ENCODE measurements around the gene NDUFS2. TPM values are rescaled to one million over a fixed set of nuclear protein-coding genes. Genes with fewer than 3 reads are reported as not detected.

NDUFS2 gene
- total RNA-seq, 1 donor from 2014 or later: 66.3 TPM

DNA sequence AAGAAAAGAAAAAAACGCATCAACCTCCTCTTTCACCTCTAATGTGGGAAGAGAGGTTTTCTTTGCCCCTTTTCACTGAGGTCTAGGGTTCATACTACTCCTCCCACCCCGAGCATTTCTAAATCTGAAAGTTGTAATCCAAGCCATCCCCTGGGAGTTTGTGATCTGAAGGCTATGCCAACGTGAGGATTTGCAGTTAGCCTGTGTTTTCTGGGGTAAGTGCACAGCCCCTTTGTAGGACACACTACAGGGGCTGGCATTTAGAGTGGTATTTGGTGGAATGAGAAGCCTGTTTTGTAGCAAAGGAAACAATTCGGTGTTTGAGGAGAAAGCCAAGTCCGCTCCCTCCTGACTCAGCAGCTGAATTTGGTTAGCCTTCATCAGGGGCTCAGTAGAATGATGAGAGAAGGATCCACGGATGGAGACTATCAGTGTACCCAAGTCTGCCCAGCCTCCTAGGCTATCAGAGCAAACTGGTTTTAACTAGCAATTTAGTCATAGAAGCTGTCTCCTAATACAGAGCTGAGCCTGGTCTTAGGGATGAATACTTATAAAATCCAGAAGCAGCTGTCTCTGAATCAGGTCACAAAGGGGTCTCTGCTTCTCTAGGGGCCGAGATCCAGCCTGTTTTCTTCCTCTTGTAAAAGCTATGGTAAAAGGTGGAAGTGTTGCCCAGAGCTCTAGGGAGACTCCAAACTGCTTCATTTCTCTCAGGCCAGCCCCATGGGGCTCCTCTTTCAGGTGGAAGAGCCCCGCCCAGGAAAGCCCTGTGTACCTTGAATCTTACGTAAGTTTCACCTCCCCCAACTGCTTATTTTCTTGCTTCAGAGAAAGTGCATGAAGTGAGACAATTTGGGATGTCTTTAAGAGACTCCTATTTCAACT is 58.5 kb downstream of the NDUFS2 start:
- H3K4me1 ChIP-seq: peaks cover 7% of the 10 kb centered on the region
- ATAC-seq: peak; percentile 40 to 54
- intact Hi-C loops (cut with DNase I): no loop called here
- TF ChIP-seq, protein P1, sequence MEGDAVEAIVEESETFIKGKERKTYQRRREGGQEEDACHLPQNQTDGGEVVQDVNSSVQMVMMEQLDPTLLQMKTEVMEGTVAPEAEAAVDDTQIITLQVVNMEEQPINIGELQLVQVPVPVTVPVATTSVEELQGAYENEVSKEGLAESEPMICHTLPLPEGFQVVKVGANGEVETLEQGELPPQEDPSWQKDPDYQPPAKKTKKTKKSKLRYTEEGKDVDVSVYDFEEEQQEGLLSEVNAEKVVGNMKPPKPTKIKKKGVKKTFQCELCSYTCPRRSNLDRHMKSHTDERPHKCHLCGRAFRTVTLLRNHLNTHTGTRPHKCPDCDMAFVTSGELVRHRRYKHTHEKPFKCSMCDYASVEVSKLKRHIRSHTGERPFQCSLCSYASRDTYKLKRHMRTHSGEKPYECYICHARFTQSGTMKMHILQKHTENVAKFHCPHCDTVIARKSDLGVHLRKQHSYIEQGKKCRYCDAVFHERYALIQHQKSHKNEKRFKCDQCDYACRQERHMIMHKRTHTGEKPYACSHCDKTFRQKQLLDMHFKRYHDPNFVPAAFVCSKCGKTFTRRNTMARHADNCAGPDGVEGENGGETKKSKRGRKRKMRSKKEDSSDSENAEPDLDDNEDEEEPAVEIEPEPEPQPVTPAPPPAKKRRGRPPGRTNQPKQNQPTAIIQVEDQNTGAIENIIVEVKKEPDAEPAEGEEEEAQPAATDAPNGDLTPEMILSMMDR (IDR thresholded peaks at IDR 0.05): no peak
- H3K36me3 ChIP-seq: no peaks in the 10 kb centered on the region
- H3K9me3 ChIP-seq: peaks cover 6% of the 10 kb centered on the region
- H3K4me3 ChIP-seq: no peak overlapping the region
- no peak for DNase-seq
- peaks cover 38% of the 10 kb centered on the region for H3K27me3 ChIP-seq (ENCODE audit: low read depth)
- H3K27ac ChIP-seq: no peak overlapping the region

DNA sequence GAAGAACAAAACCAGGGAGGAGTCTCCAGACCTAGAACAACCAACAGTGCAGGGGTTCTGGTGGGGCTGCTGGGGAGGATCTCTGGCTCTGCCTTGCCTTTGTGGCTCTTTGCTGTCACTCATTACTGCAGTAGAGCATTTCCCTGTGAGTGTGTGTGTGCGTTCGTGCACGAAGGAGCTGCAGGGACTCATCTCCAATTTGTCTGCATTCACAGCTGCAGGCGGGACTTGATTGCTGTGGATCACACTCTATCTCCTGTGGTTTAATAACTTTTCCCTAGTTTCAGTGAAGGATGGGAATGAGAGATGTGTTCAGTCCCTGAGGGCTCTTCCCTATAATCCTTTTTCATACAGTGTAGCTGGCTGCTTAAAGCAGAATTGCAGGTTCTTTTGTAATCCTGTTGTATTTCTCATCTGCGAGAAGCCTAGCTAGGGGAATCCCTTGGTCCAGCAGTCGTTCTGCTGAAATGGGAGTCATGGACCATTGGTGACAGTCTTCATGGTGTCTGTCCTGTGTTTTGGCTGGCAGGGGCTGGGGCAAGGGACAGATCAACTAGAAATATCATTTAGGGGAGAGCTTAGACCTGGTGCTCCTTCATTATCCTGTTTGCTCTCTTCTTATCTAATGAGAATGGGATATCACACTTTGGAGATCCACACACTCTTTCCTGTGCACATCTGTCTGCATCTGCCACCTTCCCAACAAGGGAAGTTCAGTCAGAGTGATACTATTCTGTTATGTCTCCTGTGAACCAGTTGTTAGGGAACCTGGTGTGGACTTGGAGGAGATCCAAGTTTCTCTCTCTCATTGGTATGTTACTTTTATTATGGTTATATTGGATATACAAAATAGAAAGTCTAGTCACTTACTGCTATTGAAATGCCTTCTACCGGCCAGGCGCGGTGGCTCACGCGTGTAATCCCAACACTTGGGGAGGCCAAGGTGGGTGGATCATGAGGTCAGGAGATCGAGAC is 59.4 kb downstream of the NDUFS2 start:
- peaks cover 7% of the 10 kb centered on the region for H3K4me1 ChIP-seq
- DNase-seq (no peak), ATAC-seq (no peak)
- TF ChIP-seq, protein P1 (IDR thresholded peaks at IDR 0.05): no peak
- H3K27ac ChIP-seq: no peak overlapping the region
- no peaks in the 10 kb centered on the region for H3K36me3 ChIP-seq
- H3K27me3 ChIP-seq (ENCODE audit: low read depth): peaks cover 38% of the 10 kb centered on the region
- H3K9me3 ChIP-seq: peaks cover 6% of the 10 kb centered on the region
- intact Hi-C loops (cut with DNase I): no loop called here
- no peak overlapping the region for H3K4me3 ChIP-seq

Small RNA genes within 50 kb of the gene (microRNA-seq; reads per million reads assigned to microRNA genes)
- not detected for gene MIR5187 (ENCODE audit: borderline number of aligned reads)

Other genes starting within 250 kb of the NDUFS2 start
- 30.7 TPM for gene ITLN2, start 247.6 kb upstream of the NDUFS2 start, total RNA-seq
- gene F11R, start 181.2 kb upstream of the NDUFS2 start, total RNA-seq: 162 TPM
- 63.2 TPM for gene TSTD1, start 163.4 kb upstream of the NDUFS2 start, total RNA-seq
- 81.8 TPM for gene USF1, start 156.4 kb upstream of the NDUFS2 start, total RNA-seq
- 63.7 TPM for gene ARHGAP30, start 132.5 kb upstream of the NDUFS2 start, total RNA-seq
- 6.2 TPM for gene NECTIN4, start 112.8 kb upstream of the NDUFS2 start, total RNA-seq
- gene KLHDC9, start 104.0 kb upstream of the NDUFS2 start, total RNA-seq: 7.2 TPM
- 46.2 TPM for gene PFDN2, start 84.3 kb upstream of the NDUFS2 start, total RNA-seq
- gene NIT1, start 84.3 kb upstream of the NDUFS2 start, total RNA-seq: 43.6 TPM
- gene DEDD, start 69.7 kb upstream of the NDUFS2 start, total RNA-seq: 38.3 TPM
- gene UFC1, start 48.4 kb upstream of the NDUFS2 start, total RNA-seq: 92.2 TPM
- gene USP21, start 42.9 kb upstream of the NDUFS2 start, total RNA-seq: 32.2 TPM
- gene PPOX, start 35.9 kb upstream of the NDUFS2 start, total RNA-seq: 24.1 TPM
- gene B4GALT3, start 24.9 kb upstream of the NDUFS2 start, total RNA-seq: 29.6 TPM
- gene ADAMTS4, start 3.3 kb upstream of the NDUFS2 start, total RNA-seq: 1.4 TPM
- 283 TPM for gene FCER1G, start 12.9 kb downstream of the NDUFS2 start, total RNA-seq
- not detected for gene APOA2, start 21.3 kb downstream of the NDUFS2 start, total RNA-seq
- 11.6 TPM for gene TOMM40L, start 23.7 kb downstream of the NDUFS2 start, total RNA-seq
- gene NR1I3, start 35.8 kb downstream of the NDUFS2 start, total RNA-seq: not detected
- 8.9 TPM for gene PCP4L1, start 56.4 kb downstream of the NDUFS2 start, total RNA-seq
- 4.0 TPM for gene MPZ, start 107.6 kb downstream of the NDUFS2 start, total RNA-seq
- gene SDHC, start 112.0 kb downstream of the NDUFS2 start, total RNA-seq: 167 TPM
- 8.0 TPM for gene CFAP126, start 165.5 kb downstream of the NDUFS2 start, total RNA-seq